ENCODE results near the gene OTX2. TPM values are rescaled to one million over a fixed set of nuclear protein-coding genes. Genes with fewer than 3 reads are reported as not detected.

The OTX2 gene
- total and polyA plus RNA-seq, 2 experiments from 2014 or later = 16.5 to 23.9 TPM

DNA sequence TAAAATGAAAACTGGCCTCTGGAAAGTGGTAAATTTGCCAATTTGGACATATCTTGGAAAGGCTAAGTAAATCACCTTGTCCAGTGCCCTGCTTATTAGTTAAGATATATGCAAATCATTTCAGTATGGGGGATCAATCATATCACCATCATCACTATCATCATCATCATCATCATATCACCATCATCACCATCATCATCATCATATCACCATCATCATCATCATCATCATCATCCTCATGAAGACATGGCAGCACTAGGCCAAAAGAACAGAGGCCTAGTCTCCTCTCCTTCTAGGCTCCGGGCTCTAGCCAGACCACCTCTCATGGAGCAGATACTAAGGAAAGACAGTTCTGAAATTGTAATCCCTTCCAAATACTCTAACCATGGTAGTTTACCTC, 20.3 kb downstream of the OTX2 start:
- peaks cover 10% of the 10 kb centered on the region for H3K4me1 Mint-ChIP-seq
- peaks cover 18% of the 10 kb centered on the region for H3K27me3 Mint-ChIP-seq (ENCODE audit: insufficient read depth, low read depth, poor library complexity)
- H3K4me2 ChIP-seq = no peak overlapping the region
- peaks cover 35% of the 10 kb centered on the region for H3K27me3 ChIP-seq (ENCODE audit: insufficient read depth)
- H3K27ac Mint-ChIP-seq = no peak overlapping the region
- H3K79me2 ChIP-seq (replicated peaks; ENCODE audit: insufficient read depth) = no peaks in the 10 kb centered on the region
- no peak overlapping the region for H3K4me3 ChIP-seq
- no peak overlapping the region for H2AFZ ChIP-seq
- H3K36me3 Mint-ChIP-seq (ENCODE audit: low read depth) = no peaks in the 10 kb centered on the region; the same call in 2 of the 3 replicates
- ATAC-seq (no peak), DNase-seq (ENCODE audit: low spot score) (no peak)
- H3K9me3 Mint-ChIP-seq = no peaks in the 10 kb centered on the region
- no peaks in the 10 kb centered on the region; the same call in 1 of the 2 replicates for H3F3A ChIP-seq (replicated peaks; ENCODE audit: low read depth)
- H4K20me1 ChIP-seq (replicated peaks; ENCODE audit: insufficient read depth) = no peaks in the 10 kb centered on the region
- no peak overlapping the region for H3K4me3 Mint-ChIP-seq
- H3K36me3 ChIP-seq (ENCODE audit: insufficient read depth) = no peaks in the 10 kb centered on the region
- H3K27ac ChIP-seq (ENCODE audit: low read depth) = no peak overlapping the region
- peaks cover 8% of the 10 kb centered on the region for H3K4me1 ChIP-seq (ENCODE audit: insufficient read depth)
- TF ChIP-seq EZH2 (IDR thresholded peaks at IDR 0.05; ENCODE audit: low read depth, unreplicated experiment) = no peak
- peaks cover 3% of the 10 kb centered on the region; the same call in 1 of the 2 replicates for H3K9me2 ChIP-seq (ENCODE audit: insufficient read depth)

DNA sequence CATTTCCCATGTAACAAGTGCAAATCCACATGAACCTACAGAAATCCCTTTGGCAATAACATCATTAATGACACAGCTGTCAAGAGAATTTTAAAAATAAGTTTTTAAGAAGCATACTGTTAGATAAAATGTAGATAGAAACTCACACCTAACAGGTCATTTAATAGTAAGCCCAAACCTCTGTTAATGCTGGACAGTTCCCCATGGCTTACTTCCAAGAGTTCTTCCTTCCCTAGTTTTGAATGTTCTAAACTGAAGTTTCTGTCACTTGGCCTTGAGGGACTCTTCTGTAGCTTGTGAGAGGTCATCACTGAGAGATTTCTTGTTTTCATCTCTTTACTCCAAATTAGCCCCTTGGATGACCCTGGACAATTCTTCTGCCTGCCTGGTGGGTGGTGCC, 22.7 kb downstream of the OTX2 start:
- H3F3A ChIP-seq (replicated peaks; ENCODE audit: low read depth) = no peaks in the 10 kb centered on the region
- no peak overlapping the region for H3K27ac ChIP-seq (ENCODE audit: low read depth)
- TF ChIP-seq, protein P1, sequence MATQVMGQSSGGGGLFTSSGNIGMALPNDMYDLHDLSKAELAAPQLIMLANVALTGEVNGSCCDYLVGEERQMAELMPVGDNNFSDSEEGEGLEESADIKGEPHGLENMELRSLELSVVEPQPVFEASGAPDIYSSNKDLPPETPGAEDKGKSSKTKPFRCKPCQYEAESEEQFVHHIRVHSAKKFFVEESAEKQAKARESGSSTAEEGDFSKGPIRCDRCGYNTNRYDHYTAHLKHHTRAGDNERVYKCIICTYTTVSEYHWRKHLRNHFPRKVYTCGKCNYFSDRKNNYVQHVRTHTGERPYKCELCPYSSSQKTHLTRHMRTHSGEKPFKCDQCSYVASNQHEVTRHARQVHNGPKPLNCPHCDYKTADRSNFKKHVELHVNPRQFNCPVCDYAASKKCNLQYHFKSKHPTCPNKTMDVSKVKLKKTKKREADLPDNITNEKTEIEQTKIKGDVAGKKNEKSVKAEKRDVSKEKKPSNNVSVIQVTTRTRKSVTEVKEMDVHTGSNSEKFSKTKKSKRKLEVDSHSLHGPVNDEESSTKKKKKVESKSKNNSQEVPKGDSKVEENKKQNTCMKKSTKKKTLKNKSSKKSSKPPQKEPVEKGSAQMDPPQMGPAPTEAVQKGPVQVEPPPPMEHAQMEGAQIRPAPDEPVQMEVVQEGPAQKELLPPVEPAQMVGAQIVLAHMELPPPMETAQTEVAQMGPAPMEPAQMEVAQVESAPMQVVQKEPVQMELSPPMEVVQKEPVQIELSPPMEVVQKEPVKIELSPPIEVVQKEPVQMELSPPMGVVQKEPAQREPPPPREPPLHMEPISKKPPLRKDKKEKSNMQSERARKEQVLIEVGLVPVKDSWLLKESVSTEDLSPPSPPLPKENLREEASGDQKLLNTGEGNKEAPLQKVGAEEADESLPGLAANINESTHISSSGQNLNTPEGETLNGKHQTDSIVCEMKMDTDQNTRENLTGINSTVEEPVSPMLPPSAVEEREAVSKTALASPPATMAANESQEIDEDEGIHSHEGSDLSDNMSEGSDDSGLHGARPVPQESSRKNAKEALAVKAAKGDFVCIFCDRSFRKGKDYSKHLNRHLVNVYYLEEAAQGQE (IDR thresholded peaks at IDR 0.05; ENCODE audit: unreplicated experiment) = peak; percentile 60
- TF ChIP-seq CREB1 (CRISPR knock-in tag; IDR thresholded peaks at IDR 0.05; ENCODE audit: low read depth) = no peak
- Mint-ChIP-seq H3K9me3 (no peaks in the 10 kb centered on the region), H3K27ac (no peak overlapping the region), H3K4me3 (no peak overlapping the region), H3K36me3 (ENCODE audit: low read depth) (no peaks in the 10 kb centered on the region), H3K27me3 (ENCODE audit: insufficient read depth, low read depth, poor library complexity) (peaks cover 5% of the 10 kb centered on the region), H3K4me1 (peaks cover 3% of the 10 kb centered on the region; the same call in 2 of the 3 replicates)
- DNase-seq (ENCODE audit: low spot score) (no peak), ATAC-seq (no peak)
- no peaks in the 10 kb centered on the region for H3K9me2 ChIP-seq (ENCODE audit: insufficient read depth)
- H4K20me1 ChIP-seq (replicated peaks; ENCODE audit: insufficient read depth) = no peaks in the 10 kb centered on the region
- H3K79me2 ChIP-seq (replicated peaks; ENCODE audit: insufficient read depth) = no peaks in the 10 kb centered on the region
- peaks cover 10% of the 10 kb centered on the region for H3K27me3 ChIP-seq (ENCODE audit: insufficient read depth)
- no peak overlapping the region for H3K4me2 ChIP-seq
- H3K4me1 ChIP-seq (ENCODE audit: insufficient read depth) = no peaks in the 10 kb centered on the region; the same call in 1 of the 2 replicates
- H3K4me3 ChIP-seq = no peak overlapping the region
- H3K36me3 ChIP-seq (ENCODE audit: insufficient read depth) = no peaks in the 10 kb centered on the region
- H2AFZ ChIP-seq = no peak overlapping the region

DNA sequence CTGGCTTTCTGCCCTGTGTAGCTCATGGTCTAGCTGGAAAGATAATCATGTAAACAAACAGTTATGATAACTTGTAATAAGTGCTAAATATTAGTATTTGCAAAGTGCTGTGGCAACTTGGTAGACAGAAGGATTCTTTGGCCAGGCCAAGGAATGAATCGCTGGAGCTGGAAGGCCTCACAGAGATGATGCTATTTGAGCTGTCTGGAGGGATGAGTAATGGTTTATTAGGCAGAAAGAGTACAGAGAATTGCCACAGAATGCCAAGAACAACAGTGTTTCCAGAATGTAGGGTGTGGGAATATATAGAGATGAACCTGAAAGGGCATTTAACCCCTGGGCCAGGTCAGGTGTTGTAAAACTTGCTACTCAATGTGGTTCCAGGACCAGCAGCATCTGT, 27.6 kb downstream of the OTX2 start:
- no peaks in the 10 kb centered on the region for H3K27me3 ChIP-seq (ENCODE audit: insufficient read depth)
- no peak overlapping the region for H2AFZ ChIP-seq
- 0 out of 2 replicates have a peak, but pooled peaks cover 1% of the 10 kb centered on the region for H3F3A ChIP-seq (replicated peaks; ENCODE audit: low read depth)
- H3K4me1 ChIP-seq (ENCODE audit: insufficient read depth) = no peaks in the 10 kb centered on the region; the same call in 1 of the 2 replicates
- ATAC-seq (no peak), DNase-seq (ENCODE audit: low spot score) (no peak)
- H3K27ac Mint-ChIP-seq = no peak overlapping the region
- H3K36me3 ChIP-seq (ENCODE audit: insufficient read depth) = no peaks in the 10 kb centered on the region
- no peak overlapping the region for H3K4me2 ChIP-seq
- no peak overlapping the region for H3K27ac ChIP-seq (ENCODE audit: low read depth)
- H3K9me2 ChIP-seq (ENCODE audit: insufficient read depth) = no peaks in the 10 kb centered on the region
- H3K4me3 ChIP-seq = no peak overlapping the region
- H3K4me1 Mint-ChIP-seq = no peaks in the 10 kb centered on the region; the same call in 2 of the 3 replicates
- no peaks in the 10 kb centered on the region for H3K36me3 Mint-ChIP-seq (ENCODE audit: low read depth)
- H3K4me3 Mint-ChIP-seq = no peak overlapping the region
- no peaks in the 10 kb centered on the region for H4K20me1 ChIP-seq (replicated peaks; ENCODE audit: insufficient read depth)
- H3K9me3 Mint-ChIP-seq = no peaks in the 10 kb centered on the region
- peaks cover 6% of the 10 kb centered on the region for H3K27me3 Mint-ChIP-seq (ENCODE audit: insufficient read depth, low read depth, poor library complexity)
- no peaks in the 10 kb centered on the region for H3K79me2 ChIP-seq (replicated peaks; ENCODE audit: insufficient read depth)
- TF ChIP-seq, protein P2, sequence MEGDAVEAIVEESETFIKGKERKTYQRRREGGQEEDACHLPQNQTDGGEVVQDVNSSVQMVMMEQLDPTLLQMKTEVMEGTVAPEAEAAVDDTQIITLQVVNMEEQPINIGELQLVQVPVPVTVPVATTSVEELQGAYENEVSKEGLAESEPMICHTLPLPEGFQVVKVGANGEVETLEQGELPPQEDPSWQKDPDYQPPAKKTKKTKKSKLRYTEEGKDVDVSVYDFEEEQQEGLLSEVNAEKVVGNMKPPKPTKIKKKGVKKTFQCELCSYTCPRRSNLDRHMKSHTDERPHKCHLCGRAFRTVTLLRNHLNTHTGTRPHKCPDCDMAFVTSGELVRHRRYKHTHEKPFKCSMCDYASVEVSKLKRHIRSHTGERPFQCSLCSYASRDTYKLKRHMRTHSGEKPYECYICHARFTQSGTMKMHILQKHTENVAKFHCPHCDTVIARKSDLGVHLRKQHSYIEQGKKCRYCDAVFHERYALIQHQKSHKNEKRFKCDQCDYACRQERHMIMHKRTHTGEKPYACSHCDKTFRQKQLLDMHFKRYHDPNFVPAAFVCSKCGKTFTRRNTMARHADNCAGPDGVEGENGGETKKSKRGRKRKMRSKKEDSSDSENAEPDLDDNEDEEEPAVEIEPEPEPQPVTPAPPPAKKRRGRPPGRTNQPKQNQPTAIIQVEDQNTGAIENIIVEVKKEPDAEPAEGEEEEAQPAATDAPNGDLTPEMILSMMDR (conservative IDR thresholded peaks at IDR 0.05; ENCODE audit: low read depth in 2 of 2) = no peak
- TF ChIP-seq JUNB (IDR thresholded peaks at IDR 0.05; ENCODE audit: unreplicated experiment) (no peak), STAT1 (IDR thresholded peaks at IDR 0.05; ENCODE audit: unreplicated experiment) (no peak), ZNF331 (CRISPR knock-in tag; IDR thresholded peaks at IDR 0.05; ENCODE audit: low read depth) (no peak), POLR2AphosphoS5 (IDR thresholded peaks at IDR 0.05; ENCODE audit: low read depth) (no peak), EZH2phosphoT487 (IDR thresholded peaks at IDR 0.05; ENCODE audit: unreplicated experiment) (no peak), CREB1 (CRISPR knock-in tag; IDR thresholded peaks at IDR 0.05; ENCODE audit: low read depth) (no peak), ZNF114 (CRISPR knock-in tag; IDR thresholded peaks at IDR 0.05) (no peak)
- TF ChIP-seq, protein P3, sequence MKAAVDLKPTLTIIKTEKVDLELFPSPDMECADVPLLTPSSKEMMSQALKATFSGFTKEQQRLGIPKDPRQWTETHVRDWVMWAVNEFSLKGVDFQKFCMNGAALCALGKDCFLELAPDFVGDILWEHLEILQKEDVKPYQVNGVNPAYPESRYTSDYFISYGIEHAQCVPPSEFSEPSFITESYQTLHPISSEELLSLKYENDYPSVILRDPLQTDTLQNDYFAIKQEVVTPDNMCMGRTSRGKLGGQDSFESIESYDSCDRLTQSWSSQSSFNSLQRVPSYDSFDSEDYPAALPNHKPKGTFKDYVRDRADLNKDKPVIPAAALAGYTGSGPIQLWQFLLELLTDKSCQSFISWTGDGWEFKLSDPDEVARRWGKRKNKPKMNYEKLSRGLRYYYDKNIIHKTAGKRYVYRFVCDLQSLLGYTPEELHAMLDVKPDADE (IDR thresholded peaks at IDR 0.05) = no peak
